ENCODE results near the gene CBLC. TPM values are rescaled to one million over a fixed set of nuclear protein-coding genes. Genes with fewer than 3 reads are reported as not detected.

Gene CBLC
- total RNA-seq, 1 experiment from 2014 or later: 15.9 TPM

- Histone ChIP-seq H3K27ac (ENCODE audit: insufficient read length, low read depth, low read length) (no peak overlapping the region), H3K23me2 (ENCODE audit: insufficient read length, low read depth, low read length, poor library complexity, severe bottlenecking) (no peaks in the 10 kb centered on the region), H2AFZ (ENCODE audit: low read length) (no peak overlapping the region), H3K4ac (ENCODE audit: low read depth, low read length) (no peak overlapping the region), H4K8ac (replicated peaks; ENCODE audit: insufficient read length, low read depth, low read length) (no peak overlapping the region), H4K20me1 (ENCODE audit: control insufficient read depth, insufficient read depth, insufficient read length) (no peaks in the 10 kb centered on the region), H3K4me2 (ENCODE audit: insufficient read depth, insufficient read length, low read length) (no peak overlapping the region), H2BK15ac (ENCODE audit: low read depth, low read length) (no peak overlapping the region), H2BK12ac (ENCODE audit: insufficient read length, low read depth, low read length) (no peak overlapping the region), H2BK5ac (ENCODE audit: insufficient read length, low read length) (no peak overlapping the region), H4K5ac (ENCODE audit: insufficient read length, low read depth, low read length) (no peak overlapping the region), H3K79me1 (ENCODE audit: insufficient read depth, low read depth, low read length, poor library complexity, severe bottlenecking) (no peaks in the 10 kb centered on the region), H3K4me1 (ENCODE audit: insufficient read depth, low read length) (no peaks in the 10 kb centered on the region), H3T11ph (ENCODE audit: low read length) (no peak overlapping the region), H2BK20ac (ENCODE audit: low read depth, low read length, poor library complexity, severe bottlenecking) (no peak overlapping the region), H2AK5ac (ENCODE audit: insufficient read length, low read length) (no peak overlapping the region), H3K9ac (ENCODE audit: extremely low read depth, insufficient read length, low read length) (no peak overlapping the region), H4K91ac (ENCODE audit: insufficient read length, low read depth, low read length) (no peak overlapping the region), H3K9me3 (ENCODE audit: control insufficient read depth, low read depth, low read length) (no peaks in the 10 kb centered on the region), H2BK120ac (ENCODE audit: low read depth, low read length, poor library complexity, severe bottlenecking) (no peak overlapping the region), H3K27me3 (ENCODE audit: insufficient read depth, low read length) (no peaks in the 10 kb centered on the region), H3K56ac (ENCODE audit: insufficient read length, low read depth, low read length) (no peak overlapping the region), H3K23ac (ENCODE audit: insufficient read length, low read depth, low read length) (no peak overlapping the region), H3K14ac (ENCODE audit: insufficient read depth, low read length) (no peak overlapping the region), H3K18ac (ENCODE audit: insufficient read length, low read depth, low read length) (no peak overlapping the region), H3K79me2 (ENCODE audit: insufficient read depth, low read length) (no peaks in the 10 kb centered on the region)
- H3K9me3 Mint-ChIP-seq: no peaks in the 10 kb centered on the region; a peak in 1 of 5 replicates
- H3K36me3 Mint-ChIP-seq (ENCODE audit: insufficient read depth in 1 of 3, low read depth in 3 of 3): peaks cover 9 to 67% (median 45%) of the 10 kb centered on the region in 3 experiments; a peak in 6 of 7 replicates
- H3K4me1 Mint-ChIP-seq: peaks cover 6 to 7% of the 10 kb centered on the region in 2 experiments
- DNase-seq: no peak
- TF ChIP-seq CTCF (conservative IDR thresholded peaks at IDR 0.05): no peak
- no CpG with 5 or more reads among the region's 6 CpGs for WGBS (ENCODE audit: extremely low coverage, insufficient read length, low lambda C conversion rate)
- no peak overlapping the region for H3K4me3 Mint-ChIP-seq
- H3K27ac Mint-ChIP-seq: no peak overlapping the region
- H3K27me3 Mint-ChIP-seq (ENCODE audit: low read depth): no peaks in the 10 kb centered on the region
Measured at GRCh38 chr19:44788971-44789370, 11.3 kb downstream of the CBLC start.
